Astrocyte (in vitro differentiated cells and primary cell): ENCODE data around the gene BPI. TPM values are rescaled to one million over a fixed set of nuclear protein-coding genes. Genes with fewer than 3 reads are reported as not detected.

Source experiments
- DNase-seq: peaks from one replicate; pipeline ENCODE4 v3.0.0-alpha.2; 2010; ENCODE audit warnings: low read depth
- FAIRE-seq: peaks from 2 replicates; lab custom pipeline; 2011; peaks lifted over from hg19 to GRCh38; lab: Jason Lieb, UNC
- H2AFZ ChIP-seq: 2 replicates; pipeline ENCODE4 v1.6.0; 2012; ENCODE audit warnings: low read depth, low read length, inconsistent platforms
- H3K27ac ChIP-seq: 2 replicates; pipeline ENCODE4 v1.5.1; 2011; ENCODE audit warnings: low read depth, low read length, inconsistent platforms
- H3K27me3 ChIP-seq: 2 replicates; pipeline ENCODE4 v1.6.0; 2011; ENCODE audit warnings: low read length, inconsistent platforms; ENCODE audit not compliant: insufficient read depth
- H3K36me3 ChIP-seq: 2 replicates; pipeline ENCODE4 v1.5.1; 2011; ENCODE audit warnings: low read length, inconsistent platforms; ENCODE audit not compliant: insufficient read depth
- H3K4me1 ChIP-seq: 2 replicates; pipeline ENCODE4 v1.5.1; 2011; ENCODE audit warnings: low read length, inconsistent platforms; ENCODE audit not compliant: insufficient read depth
- H3K4me2 ChIP-seq: 2 replicates; pipeline ENCODE4 v1.6.0; 2012; ENCODE audit warnings: low read length, inconsistent platforms
- H3K4me3 ChIP-seq: 2 replicates; pipeline ENCODE4 v1.5.1; 2011; ENCODE audit warnings: low read depth, mild to moderate bottlenecking, low read length, inconsistent platforms; ENCODE audit not compliant: insufficient read depth
- H3K79me2 ChIP-seq: 2 replicates; pipeline ENCODE4 v1.6.0; 2012; ENCODE audit warnings: mild to moderate bottlenecking, low read length, inconsistent platforms; ENCODE audit not compliant: insufficient read depth
- H3K9ac ChIP-seq: 2 replicates; pipeline ENCODE4 v1.6.0; 2012; ENCODE audit warnings: mild to moderate bottlenecking, low read length, inconsistent platforms
- H3K9me3 ChIP-seq: 2 replicates; pipeline ENCODE4 v1.5.1; 2012; ENCODE audit warnings: low read depth, mild to moderate bottlenecking, low read length, inconsistent platforms; ENCODE audit not compliant: insufficient read depth
- H4K20me1 ChIP-seq: 2 replicates; pipeline ENCODE4 v1.6.0; 2012; ENCODE audit warnings: low read length, inconsistent platforms; ENCODE audit not compliant: insufficient read depth
- H3K27ac Mint-ChIP-seq: one replicate; pipeline ENCODE4 v1.8.0; 2021; ENCODE audit warnings: mild to moderate bottlenecking, mixed read lengths; ENCODE audit not compliant: unreplicated experiment
- H3K27me3 Mint-ChIP-seq: one replicate; pipeline ENCODE4 v1.8.0; 2021; ENCODE audit warnings: low read depth, mixed read lengths; ENCODE audit not compliant: unreplicated experiment
- H3K36me3 Mint-ChIP-seq: one replicate; pipeline ENCODE4 v1.8.0; 2021; ENCODE audit warnings: low read depth, mixed read lengths; ENCODE audit not compliant: unreplicated experiment
- H3K4me1 Mint-ChIP-seq: one replicate; pipeline ENCODE4 v1.8.0; 2021; ENCODE audit warnings: low read depth, mixed read lengths; ENCODE audit not compliant: unreplicated experiment
- H3K4me3 Mint-ChIP-seq: one replicate; pipeline ENCODE4 v1.8.0; 2021; ENCODE audit warnings: mild to moderate bottlenecking, moderate library complexity, mixed read lengths; ENCODE audit not compliant: unreplicated experiment
- H3K9me3 Mint-ChIP-seq: one replicate; pipeline ENCODE4 v1.8.0; 2021; ENCODE audit warnings: mild to moderate bottlenecking, mixed read lengths; ENCODE audit not compliant: unreplicated experiment
- EZH2 ChIP-seq: IDR thresholded peaks from 2 replicates; pipeline ENCODE4 v1.6.1; 2012; ENCODE audit warnings: mild to moderate bottlenecking, low read length, inconsistent platforms; ENCODE audit not compliant: insufficient read depth
- total RNA-seq: library from RNA; stranded (reverse); gene quantifications from 2 replicates; pipeline ENCODE4 v1.2.1, GENCODE V29; 2021
- TF ChIP-seq, protein P1 (sequence below): IDR thresholded peaks from 2 replicates; pipeline ENCODE4 v1.5.1; 2011; ENCODE audit warnings: low read depth, mild to moderate bottlenecking, inconsistent platforms, low read length, moderate library complexity; ENCODE audit not compliant: insufficient read depth

Gene BPI
- total RNA-seq, 1 donor from 2014 or later = not detected

DNA sequence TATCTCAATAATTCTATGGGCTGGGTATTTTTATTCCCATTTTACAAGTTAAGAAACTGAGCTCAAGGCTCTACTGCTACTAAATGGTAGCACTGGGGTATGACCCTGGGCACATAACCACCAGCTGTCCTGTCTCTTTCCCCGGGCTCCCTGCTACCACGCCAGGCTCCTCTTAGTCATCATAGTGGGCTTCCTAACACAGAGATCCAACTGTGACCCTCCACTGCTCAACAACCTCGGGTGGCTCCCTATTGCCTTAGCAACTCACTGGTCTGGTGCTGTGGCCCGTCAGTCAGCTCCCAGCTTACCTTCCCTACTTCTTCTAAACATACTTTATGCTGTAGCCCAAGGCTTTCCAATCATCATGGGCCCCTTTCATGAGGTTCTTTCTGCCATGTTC, 47.9 kb upstream of the BPI start:
- Histone ChIP-seq H4K20me1 (peaks cover 4% of the 10 kb centered on the region), H2AFZ (no peak overlapping the region), H3K27ac (peak overlapping the region; percentile 41), H3K9ac (peak overlapping the region; percentile 52), H3K36me3 (no peaks in the 10 kb centered on the region), H3K79me2 (peaks cover 60% of the 10 kb centered on the region), H3K4me3 (peak overlapping the region; percentile 21), H3K9me3 (no peaks in the 10 kb centered on the region), H3K4me1 (peaks cover 40% of the 10 kb centered on the region), H3K27me3 (no peaks in the 10 kb centered on the region), H3K4me2 (peak overlapping the region; percentile 62)
- Mint-ChIP-seq H3K4me3 (no peak overlapping the region), H3K4me1 (peaks cover 12% of the 10 kb centered on the region), H3K27ac (no peak overlapping the region), H3K27me3 (peaks cover 17% of the 10 kb centered on the region), H3K36me3 (no peaks in the 10 kb centered on the region), H3K9me3 (peaks cover 4% of the 10 kb centered on the region)
- TF ChIP-seq EZH2 = no peak
- TF ChIP-seq, protein P1, sequence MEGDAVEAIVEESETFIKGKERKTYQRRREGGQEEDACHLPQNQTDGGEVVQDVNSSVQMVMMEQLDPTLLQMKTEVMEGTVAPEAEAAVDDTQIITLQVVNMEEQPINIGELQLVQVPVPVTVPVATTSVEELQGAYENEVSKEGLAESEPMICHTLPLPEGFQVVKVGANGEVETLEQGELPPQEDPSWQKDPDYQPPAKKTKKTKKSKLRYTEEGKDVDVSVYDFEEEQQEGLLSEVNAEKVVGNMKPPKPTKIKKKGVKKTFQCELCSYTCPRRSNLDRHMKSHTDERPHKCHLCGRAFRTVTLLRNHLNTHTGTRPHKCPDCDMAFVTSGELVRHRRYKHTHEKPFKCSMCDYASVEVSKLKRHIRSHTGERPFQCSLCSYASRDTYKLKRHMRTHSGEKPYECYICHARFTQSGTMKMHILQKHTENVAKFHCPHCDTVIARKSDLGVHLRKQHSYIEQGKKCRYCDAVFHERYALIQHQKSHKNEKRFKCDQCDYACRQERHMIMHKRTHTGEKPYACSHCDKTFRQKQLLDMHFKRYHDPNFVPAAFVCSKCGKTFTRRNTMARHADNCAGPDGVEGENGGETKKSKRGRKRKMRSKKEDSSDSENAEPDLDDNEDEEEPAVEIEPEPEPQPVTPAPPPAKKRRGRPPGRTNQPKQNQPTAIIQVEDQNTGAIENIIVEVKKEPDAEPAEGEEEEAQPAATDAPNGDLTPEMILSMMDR = no peak
- no peak for FAIRE-seq
- DNase-seq = no peak

DNA sequence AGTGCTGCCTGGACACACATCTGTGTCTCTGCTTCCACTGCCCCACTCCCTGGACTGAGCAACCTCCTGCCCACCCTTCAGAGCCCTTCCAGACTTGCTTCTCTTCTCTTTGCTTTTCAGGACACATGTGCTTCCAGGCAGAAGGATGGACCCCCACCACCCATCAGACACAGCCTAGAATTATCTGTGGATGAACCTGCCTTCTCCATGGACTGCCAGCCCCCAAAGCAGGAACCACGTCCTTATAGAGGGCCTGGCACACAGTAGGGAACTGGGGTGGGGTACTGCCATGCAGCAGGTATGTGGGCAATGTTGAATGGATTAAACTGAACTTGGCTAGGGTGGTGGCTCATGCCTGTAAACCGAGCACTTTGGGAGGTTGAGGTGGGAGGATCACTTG, 47.0 kb upstream of the BPI start:
- H3K36me3 Mint-ChIP-seq = no peaks in the 10 kb centered on the region
- no peak overlapping the region for H3K27ac Mint-ChIP-seq
- Histone ChIP-seq H4K20me1 (peaks cover 1% of the 10 kb centered on the region), H3K79me2 (peaks cover 59% of the 10 kb centered on the region), H3K27me3 (no peaks in the 10 kb centered on the region), H3K9ac (peak overlapping the region; percentile 38), H3K9me3 (no peaks in the 10 kb centered on the region), H3K4me3 (no peak overlapping the region), H2AFZ (no peak overlapping the region), H3K27ac (peak overlapping the region; percentile 37), H3K4me1 (peaks cover 40% of the 10 kb centered on the region), H3K36me3 (no peaks in the 10 kb centered on the region), H3K4me2 (peak overlapping the region; percentile 59)
- peaks cover 20% of the 10 kb centered on the region for H3K27me3 Mint-ChIP-seq
- no peak overlapping the region for H3K4me3 Mint-ChIP-seq
- FAIRE-seq (no peak), DNase-seq (no peak)
- TF ChIP-seq EZH2 = no peak
- TF ChIP-seq, protein P1 = no peak
- H3K9me3 Mint-ChIP-seq = peaks cover 6% of the 10 kb centered on the region
- peaks cover 13% of the 10 kb centered on the region for H3K4me1 Mint-ChIP-seq

DNA sequence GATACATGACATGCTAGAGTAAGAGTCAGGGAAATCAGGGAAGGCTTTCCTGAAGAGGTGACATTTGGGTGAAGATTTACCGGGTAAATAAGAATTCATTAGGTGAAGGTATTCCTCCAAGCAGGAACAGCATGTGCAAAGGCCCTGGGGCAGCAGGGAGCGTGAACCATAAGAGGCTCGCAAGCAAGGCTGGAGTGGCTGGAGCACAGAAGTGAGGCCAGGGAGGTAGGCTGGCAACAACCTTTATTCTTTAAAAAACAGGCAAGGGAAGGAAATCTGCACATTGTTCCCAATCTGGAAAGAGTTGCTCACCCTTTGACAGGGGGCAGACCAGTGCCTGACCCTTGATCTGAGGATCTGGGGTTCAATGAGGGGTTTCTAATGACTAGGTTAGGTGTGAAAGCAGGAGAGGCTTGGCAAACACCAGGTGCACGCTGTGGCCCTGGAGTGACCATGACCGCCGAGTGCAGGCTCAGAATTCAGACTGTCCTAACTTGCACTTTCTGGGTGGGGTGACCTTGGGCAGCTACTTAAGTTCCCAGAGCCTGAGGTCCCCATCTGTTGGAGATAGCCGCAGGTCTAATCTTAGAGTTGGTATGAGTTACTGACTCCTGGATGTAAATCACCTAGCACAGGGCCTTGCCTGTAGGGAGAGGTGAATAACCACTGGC, 45.3 kb upstream of the BPI start:
- peak overlapping the region; percentile 90 for H3K9ac ChIP-seq
- H3K4me1 Mint-ChIP-seq = peaks cover 13% of the 10 kb centered on the region
- DNase-seq (no peak), FAIRE-seq (no peak)
- H4K20me1 ChIP-seq = no peaks in the 10 kb centered on the region
- TF ChIP-seq, protein P1 = no peak
- TF ChIP-seq EZH2 = no peak
- H3K4me2 ChIP-seq = peak overlapping the region; percentile 91
- no peaks in the 10 kb centered on the region for H3K36me3 ChIP-seq
- no peaks in the 10 kb centered on the region for H3K36me3 Mint-ChIP-seq
- peaks cover 6% of the 10 kb centered on the region for H3K9me3 Mint-ChIP-seq
- H3K9me3 ChIP-seq = no peaks in the 10 kb centered on the region
- H3K79me2 ChIP-seq = peaks cover 51% of the 10 kb centered on the region
- no peak overlapping the region for H3K4me3 Mint-ChIP-seq
- H3K27me3 ChIP-seq = no peaks in the 10 kb centered on the region
- H3K27me3 Mint-ChIP-seq = peaks cover 24% of the 10 kb centered on the region
- H2AFZ ChIP-seq = no peak overlapping the region
- peak overlapping the region; percentile 63 for H3K4me3 ChIP-seq
- H3K27ac Mint-ChIP-seq = no peak overlapping the region
- H3K27ac ChIP-seq = peak overlapping the region; percentile 25
- peaks cover 40% of the 10 kb centered on the region for H3K4me1 ChIP-seq
